UCSD-AML1 (cell line): Measurements from ENCODE around the gene FAM240A.

Source experiments
- DNase-seq: peaks from one replicate; lab custom pipeline; 2025; ENCODE audit not compliant: unreplicated experiment; lab: John Stamatoyannopoulos, UW

FAM240A gene

DNA sequence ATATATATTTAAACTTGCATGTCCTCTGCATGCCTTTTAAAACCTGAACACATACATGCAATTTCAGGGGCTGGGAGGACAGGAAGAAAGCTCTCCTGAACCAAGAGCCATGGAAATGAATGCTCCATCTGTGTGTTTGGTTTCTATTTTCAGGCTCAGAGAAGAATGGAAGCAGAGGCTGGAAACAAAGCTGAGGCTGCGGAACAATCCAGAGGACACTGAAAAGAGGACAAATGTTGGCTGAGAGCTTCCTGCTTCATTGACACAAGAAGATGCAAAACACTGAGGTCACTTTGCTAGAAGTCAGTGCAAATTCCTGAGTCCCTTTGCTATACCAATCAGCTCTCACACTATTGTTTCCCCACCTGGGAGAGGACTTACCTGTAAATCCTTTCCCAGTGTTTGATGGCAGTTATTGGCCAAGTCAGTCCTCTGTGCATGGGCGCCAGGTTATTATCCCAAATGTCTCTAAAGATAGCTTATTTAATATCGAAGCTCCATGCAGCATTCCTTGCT is 12.7 kb downstream of the FAM240A start:
- no peak for DNase-seq

DNA sequence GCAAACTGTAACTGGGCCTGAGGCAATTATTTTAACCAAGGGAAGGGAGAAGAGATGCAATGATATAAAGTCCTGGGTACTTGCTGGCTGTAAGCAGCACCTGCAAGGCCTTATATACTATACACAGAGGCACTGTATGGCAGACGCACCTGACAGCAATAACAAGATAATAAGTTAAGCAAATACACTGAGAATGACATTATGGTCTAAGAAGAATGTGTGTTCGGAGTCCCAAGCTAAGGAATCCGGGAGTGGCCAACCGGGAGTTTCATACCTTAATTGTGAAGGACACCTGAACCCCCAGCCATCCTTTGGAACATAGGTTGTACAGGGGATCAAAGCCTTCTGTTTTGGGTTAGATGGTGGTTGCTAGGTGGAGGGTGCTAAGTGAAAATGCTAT is 13.7 kb downstream of the FAM240A start:
- DNase-seq: no peak

DNA sequence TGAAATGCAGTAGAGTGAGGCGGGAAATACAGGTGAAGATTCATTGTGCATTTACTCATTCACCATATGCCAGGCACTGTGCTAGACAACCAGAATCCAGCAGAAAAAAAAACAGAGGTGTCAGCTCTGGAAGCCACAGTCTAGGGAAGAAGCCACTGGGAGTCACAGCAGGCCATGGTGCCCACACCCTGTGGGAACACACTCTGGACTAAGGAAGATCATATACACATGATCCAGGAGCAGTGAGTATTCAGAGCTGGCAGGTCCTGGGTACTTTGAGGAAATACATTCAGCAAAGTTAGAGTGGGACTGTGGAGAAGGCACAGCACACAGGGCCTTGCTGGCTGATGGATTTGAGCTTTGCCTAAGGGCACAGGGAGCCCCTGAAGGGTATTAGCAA is 14.8 kb downstream of the FAM240A start:
- no peak for DNase-seq

GRCh38 chr3:46628901-46629369 is 16.6 kb downstream of the FAM240A start:
- DNase-seq: no peak

- DNase-seq: peak; percentile 87
Observed at GRCh38 chr3:46629551-46630517, 17.5 kb downstream of the FAM240A start.

- no peak for DNase-seq
Observed at GRCh38 chr3:46632792-46633191, 20.5 kb downstream of the FAM240A start.

- no peak for DNase-seq
Observed at GRCh38 chr3:46634856-46635255, 22.5 kb downstream of the FAM240A start.

GRCh38 chr3:46639221-46639620 is 26.9 kb downstream of the FAM240A start:
- no peak for DNase-seq

- no peak for DNase-seq
Observed at GRCh38 chr3:46640927-46641326, 28.6 kb downstream of the FAM240A start.

DNA sequence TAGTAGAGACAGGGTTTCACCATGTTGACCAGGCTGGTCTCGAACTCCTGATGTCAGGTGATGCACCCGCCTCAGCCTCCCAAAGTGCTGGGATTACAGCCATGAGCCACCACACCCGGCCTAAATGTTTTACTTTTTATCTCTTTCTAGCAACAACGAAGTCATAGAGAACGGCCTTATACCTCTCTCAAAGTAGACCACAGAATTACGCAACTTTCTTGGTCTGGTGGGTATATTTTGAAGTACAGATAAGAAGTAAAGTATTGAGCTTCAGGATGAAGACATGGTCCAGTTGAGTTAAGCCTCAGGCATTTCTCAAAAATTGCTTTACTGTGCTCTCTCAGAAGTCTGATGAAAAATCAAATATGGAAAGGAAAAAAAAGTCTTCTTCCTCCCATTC is 30.6 kb downstream of the FAM240A start:
- DNase-seq: no peak

GRCh38 chr3:46643701-46644100 is 31.4 kb downstream of the FAM240A start:
- DNase-seq: no peak

DNA sequence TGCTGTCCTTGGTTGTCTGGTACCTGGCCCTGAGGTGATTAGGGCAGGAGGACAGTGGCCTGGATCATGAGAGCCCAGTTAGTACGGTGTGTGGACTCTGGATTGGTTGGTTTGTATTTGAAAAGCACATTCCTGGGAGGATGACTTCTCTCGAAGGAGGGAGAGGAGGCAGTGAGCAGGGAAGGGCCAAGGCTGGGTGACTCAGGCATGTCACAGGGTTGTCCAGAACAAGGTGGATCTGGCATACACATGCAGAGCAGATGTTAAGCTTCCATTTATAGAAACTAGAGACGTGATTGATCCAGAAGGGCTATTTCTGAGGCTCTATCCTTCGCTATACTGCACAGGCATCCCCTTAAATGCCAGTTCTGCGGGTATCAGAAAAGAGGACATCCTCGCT is 34.4 kb downstream of the FAM240A start:
- no peak for DNase-seq

GRCh38 chr3:46648096-46648495 is 35.8 kb downstream of the FAM240A start:
- DNase-seq: no peak

DNA sequence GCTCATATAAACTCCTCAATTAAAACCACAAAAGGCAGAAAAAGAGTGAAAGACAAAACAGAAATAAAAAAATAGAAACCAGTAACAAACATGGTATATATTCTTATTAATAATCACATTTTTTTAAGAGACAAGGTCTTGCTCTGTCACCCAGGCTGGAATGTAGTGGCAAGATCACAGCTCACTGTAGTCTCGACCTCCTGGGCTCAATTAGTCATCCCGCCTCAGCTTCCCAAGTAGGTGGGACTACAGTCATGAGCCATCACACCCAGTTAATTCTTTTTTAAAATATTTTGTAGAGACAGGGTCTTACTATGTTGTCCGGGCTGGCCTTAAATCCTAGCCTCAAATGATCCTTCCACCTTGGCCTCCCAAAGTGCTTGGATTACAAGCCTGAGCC is 37.1 kb downstream of the FAM240A start:
- no peak for DNase-seq

- DNase-seq: no peak
Observed at GRCh38 chr3:46651084-46651483, 38.8 kb downstream of the FAM240A start.

GRCh38 chr3:46655271-46655670 is 42.9 kb downstream of the FAM240A start:
- DNase-seq: no peak

- DNase-seq: no peak
Observed at GRCh38 chr3:46656778-46657556, 44.6 kb downstream of the FAM240A start.

DNA sequence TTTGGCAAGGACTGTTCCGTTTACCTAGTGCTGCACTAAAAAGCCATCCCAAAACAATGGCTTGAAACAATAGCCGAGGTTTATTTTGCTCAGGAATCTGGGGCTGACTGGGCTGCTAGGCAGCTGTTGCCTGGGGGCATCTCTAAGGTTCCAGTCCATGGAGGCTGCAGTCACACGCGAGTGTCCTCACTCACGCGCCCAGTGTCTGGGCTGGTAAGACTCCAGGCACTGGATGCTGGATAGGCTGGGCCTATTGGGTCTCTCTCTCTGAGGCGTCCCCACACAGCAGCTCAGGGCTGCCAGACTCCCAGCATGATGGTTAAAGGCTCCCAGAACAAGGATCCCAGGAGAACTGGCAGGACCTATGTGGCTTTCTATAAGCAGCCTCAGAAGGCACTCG is 47.0 kb downstream of the FAM240A start:
- no peak for DNase-seq

- no peak for DNase-seq
Observed at GRCh38 chr3:46660003-46660402, 47.7 kb downstream of the FAM240A start.

DNA sequence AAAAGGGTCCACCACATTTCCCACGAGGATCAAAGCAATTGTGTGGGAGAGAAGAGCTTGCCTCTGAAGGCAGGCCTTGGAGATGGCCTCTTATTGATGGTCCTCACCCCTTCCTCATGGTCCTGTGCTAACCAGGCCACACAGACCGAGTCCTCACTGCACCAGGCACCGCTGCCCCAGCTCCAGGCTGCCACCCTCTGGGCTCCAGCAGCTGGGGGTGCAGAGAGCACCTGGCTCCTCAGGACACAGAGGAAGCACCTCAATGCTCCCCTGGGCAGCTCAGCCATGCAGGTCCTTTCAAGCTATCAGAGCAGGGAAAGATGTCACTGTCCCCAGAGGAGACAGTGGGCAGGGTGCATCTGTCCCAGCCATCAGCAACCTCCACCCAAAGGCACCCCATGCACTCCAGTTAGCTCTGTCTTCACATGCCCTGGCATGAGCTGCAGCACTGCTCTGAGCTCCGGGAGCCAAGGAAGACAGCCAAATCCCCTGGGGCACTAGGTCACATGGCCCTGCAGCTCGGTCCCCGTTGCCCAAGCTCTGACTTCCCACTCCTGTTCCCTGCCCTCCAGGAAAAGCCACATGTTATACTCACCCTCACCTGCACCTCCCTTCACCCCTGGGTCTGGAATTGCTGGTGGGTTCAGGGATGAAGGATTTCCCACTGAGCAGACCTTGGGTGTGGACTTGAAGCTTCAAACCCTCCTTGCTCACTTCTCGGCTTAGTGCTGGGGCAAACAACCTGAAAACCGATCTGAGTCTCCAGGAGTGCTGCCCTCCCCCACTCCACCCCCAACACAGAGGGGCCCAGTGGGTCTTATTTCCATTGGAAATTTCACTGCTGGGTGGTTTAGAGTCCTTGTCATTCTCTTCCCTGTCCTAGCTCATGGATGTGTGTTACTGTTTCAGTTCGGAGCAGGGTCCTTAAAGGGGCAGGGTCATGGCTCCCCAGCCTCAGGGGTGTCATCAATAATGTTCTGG is 48.5 kb downstream of the FAM240A start:
- no peak for DNase-seq
